Endodermal cell (in vitro differentiated cells): ENCODE measurements around the gene DOCK10. TPM values are rescaled to one million over a fixed set of nuclear protein-coding genes. Genes with fewer than 3 reads are reported as not detected.

ENCODE experiments used
- DNase-seq: peaks from one replicate; pipeline ENCODE4 v3.0.0-alpha.2; 2017
- H3K27ac ChIP-seq: 2 replicates; pipeline ENCODE4 v1.5.1; 2013; ENCODE audit warnings: mild to moderate bottlenecking, low read depth, low read length, moderate library complexity
- H3K27me3 ChIP-seq: 2 replicates; pipeline ENCODE4 v1.6.1; 2013; ENCODE audit warnings: mild to moderate bottlenecking, low read length, moderate library complexity; ENCODE audit not compliant: insufficient read depth, control insufficient read depth, poor library complexity, severe bottlenecking
- H3K36me3 ChIP-seq: 2 replicates; pipeline ENCODE4 v1.7.0; 2013; ENCODE audit warnings: mild to moderate bottlenecking, low read length, moderate library complexity; ENCODE audit not compliant: control insufficient read depth, insufficient read depth
- H3K4me1 ChIP-seq: one replicate; pipeline ENCODE4 v1.7.0; 2013; ENCODE audit warnings: low read length; ENCODE audit not compliant: control insufficient read depth, insufficient read depth
- H3K4me3 ChIP-seq: 2 replicates; pipeline ENCODE4 v1.5.1; 2013; ENCODE audit warnings: mild to moderate bottlenecking, low read length, moderate library complexity
- H3K9ac ChIP-seq: 2 replicates; pipeline ENCODE4 v1.6.1; 2013; ENCODE audit warnings: mild to moderate bottlenecking, low read length, moderate library complexity; ENCODE audit not compliant: poor library complexity, severe bottlenecking; ENCODE audit errors: extremely low read depth
- H3K9me3 ChIP-seq: 2 replicates; pipeline ENCODE4 v1.6.1; 2013; ENCODE audit warnings: mild to moderate bottlenecking, low read length, moderate library complexity; ENCODE audit not compliant: control insufficient read depth
- H3K27ac Mint-ChIP-seq: 2 replicates; pipeline ENCODE4 v1.8.0; 2020; ENCODE audit warnings: mixed read lengths
- H3K27me3 Mint-ChIP-seq: 2 replicates; pipeline ENCODE4 v1.8.0; 2021; ENCODE audit warnings: mild to moderate bottlenecking, mixed read lengths; ENCODE audit not compliant: insufficient read depth
- H3K36me3 Mint-ChIP-seq: 2 replicates; pipeline ENCODE4 v1.8.0; 2020; ENCODE audit warnings: low read depth, mixed read lengths
- H3K4me1 Mint-ChIP-seq: 2 replicates; pipeline ENCODE4 v1.8.0; 2020; ENCODE audit warnings: mixed read lengths
- H3K4me3 Mint-ChIP-seq: 2 replicates; pipeline ENCODE4 v1.8.0; 2020; ENCODE audit warnings: mild to moderate bottlenecking, moderate library complexity, mixed read lengths
- H3K9me3 Mint-ChIP-seq: 2 replicates; pipeline ENCODE4 v1.8.0; 2020; ENCODE audit warnings: mild to moderate bottlenecking, mixed read lengths
- CTCF ChIP-seq: fragments of 200-600 bp; sonication (generic); conservative IDR thresholded peaks from 2 replicates; pipeline ENCODE4 v1.5.0; 2021; ENCODE audit warnings: antibody characterized with exemption, mild to moderate bottlenecking
- WGBS, 2 experiments: methylation state at CpG; one replicate each; pipeline versions ENCODE4 v1.1.5 to v1.1.7; 2013; ENCODE audit warnings: missing lambda C conversion rate in 2 of 2, mixed read lengths in 1 of 2; ENCODE audit not compliant: insufficient coverage in 1 of 2, insufficient read length in 1 of 2; 5-methylcytosine and 5-hydroxymethylcytosine counted together
- total RNA-seq, 2 donors: library from RNA; stranded (reverse); fragmentation: NEBNext Ultra II Directional in 1 of 2; extraction: Animal tissue kit (Norgen Biotek cat#: 25700) in 1 of 2; gene quantifications; 2 replicates in 1 of 2; 3 replicates in 1 of 2; pipeline ENCODE4 v1.2.1, GENCODE V29; 2021

DOCK10 gene
- total RNA-seq, 2 donors from 2014 or later = 0.44 to 1.4 TPM

- H3K27ac Mint-ChIP-seq = no peak overlapping the region
- TF ChIP-seq CTCF = no peak
These were observed 160.4 kb downstream of the DOCK10 start for GRCh38 chr2:224881846-224882245.

GRCh38 chr2:224876522-224876921, 165.7 kb downstream of the DOCK10 start:
- H3K4me3 Mint-ChIP-seq = no peak overlapping the region
- H3K36me3 Mint-ChIP-seq = no peaks in the 10 kb centered on the region

More at GRCh38 chr2:224881846-224882245, 160.4 kb downstream of the DOCK10 start:
- no peaks in the 10 kb centered on the region for H3K36me3 Mint-ChIP-seq
- no peak for DNase-seq
- Histone ChIP-seq H3K4me1 (no peaks in the 10 kb centered on the region), H3K36me3 (no peaks in the 10 kb centered on the region), H3K27ac (no peak overlapping the region), H3K4me3 (no peak overlapping the region), H3K9me3 (no peaks in the 10 kb centered on the region), H3K27me3 (no peaks in the 10 kb centered on the region), H3K9ac (no peak overlapping the region)
- no peak overlapping the region for H3K4me3 Mint-ChIP-seq
- no peaks in the 10 kb centered on the region for H3K4me1 Mint-ChIP-seq
- H3K9me3 Mint-ChIP-seq = no peaks in the 10 kb centered on the region
- WGBS, 2 experiments = 50 to 85% methylated on average over 1 of the region's 1 CpG
- no peaks in the 10 kb centered on the region for H3K27me3 Mint-ChIP-seq

GRCh38 chr2:224875841-224876240, 166.4 kb downstream of the DOCK10 start:
- Histone ChIP-seq H3K4me3 (no peak overlapping the region), H3K9ac (no peak overlapping the region), H3K4me1 (no peaks in the 10 kb centered on the region), H3K27me3 (no peaks in the 10 kb centered on the region), H3K27ac (no peak overlapping the region), H3K9me3 (no peaks in the 10 kb centered on the region), H3K36me3 (no peaks in the 10 kb centered on the region)
- Mint-ChIP-seq H3K27me3 (no peaks in the 10 kb centered on the region), H3K4me3 (no peak overlapping the region), H3K36me3 (no peaks in the 10 kb centered on the region), H3K9me3 (no peaks in the 10 kb centered on the region), H3K4me1 (no peaks in the 10 kb centered on the region), H3K27ac (no peak overlapping the region)
- no peak for TF ChIP-seq CTCF
- no peak for DNase-seq
- WGBS, 2 experiments = 40 to 87% methylated on average over 1 to 2 of the region's 2 CpGs

More at GRCh38 chr2:224876522-224876921, 165.7 kb downstream of the DOCK10 start:
- no peaks in the 10 kb centered on the region for H3K27me3 Mint-ChIP-seq
- H3K4me3 ChIP-seq = no peak overlapping the region
- H3K4me1 Mint-ChIP-seq = no peaks in the 10 kb centered on the region
- no peaks in the 10 kb centered on the region for H3K9me3 ChIP-seq
- no peaks in the 10 kb centered on the region for H3K36me3 ChIP-seq
- no peak overlapping the region for H3K27ac ChIP-seq
- WGBS, 2 experiments = 90 to 94% methylated on average over 6 of the region's 6 CpGs
- TF ChIP-seq CTCF = no peak
- H3K4me1 ChIP-seq = no peaks in the 10 kb centered on the region
- H3K27me3 ChIP-seq = no peaks in the 10 kb centered on the region
- H3K27ac Mint-ChIP-seq = no peak overlapping the region
- no peak for DNase-seq
- no peak overlapping the region for H3K9ac ChIP-seq
- H3K9me3 Mint-ChIP-seq = no peaks in the 10 kb centered on the region
